ENCODE data around the gene CETN1.

Gene CETN1

GRCh38 chr18:627231-627630 is 47.1 kb downstream of the CETN1 start:
- Histone ChIP-seq H3K9me2 (replicated peaks; ENCODE audit: insufficient read depth, low read length) (no peaks in the 10 kb centered on the region), H4K20me1 (ENCODE audit: low read depth, low read length) (no peaks in the 10 kb centered on the region), H3K4me2 (ENCODE audit: low read depth, low read length, poor library complexity, severe bottlenecking) (no peak overlapping the region), H2AFZ (ENCODE audit: low read depth, low read length, severe bottlenecking) (no peak overlapping the region), H3K27me3 (ENCODE audit: low read length) (no peaks in the 10 kb centered on the region), H3K36me3 (ENCODE audit: low read length) (no peaks in the 10 kb centered on the region), H3K9ac (ENCODE audit: low read length) (no peak overlapping the region), H3K79me2 (ENCODE audit: insufficient read depth, low read length) (no peaks in the 10 kb centered on the region), H3K9me3 (ENCODE audit: insufficient read depth, low read length) (no peaks in the 10 kb centered on the region), H3K4me3 (ENCODE audit: insufficient read depth, low read length, poor library complexity, severe bottlenecking) (no peak overlapping the region), H3F3A (ENCODE audit: insufficient read depth) (no peaks in the 10 kb centered on the region), H3K27ac (ENCODE audit: low read depth, low read length) (no peak overlapping the region)
- TF ChIP-seq, protein P1, sequence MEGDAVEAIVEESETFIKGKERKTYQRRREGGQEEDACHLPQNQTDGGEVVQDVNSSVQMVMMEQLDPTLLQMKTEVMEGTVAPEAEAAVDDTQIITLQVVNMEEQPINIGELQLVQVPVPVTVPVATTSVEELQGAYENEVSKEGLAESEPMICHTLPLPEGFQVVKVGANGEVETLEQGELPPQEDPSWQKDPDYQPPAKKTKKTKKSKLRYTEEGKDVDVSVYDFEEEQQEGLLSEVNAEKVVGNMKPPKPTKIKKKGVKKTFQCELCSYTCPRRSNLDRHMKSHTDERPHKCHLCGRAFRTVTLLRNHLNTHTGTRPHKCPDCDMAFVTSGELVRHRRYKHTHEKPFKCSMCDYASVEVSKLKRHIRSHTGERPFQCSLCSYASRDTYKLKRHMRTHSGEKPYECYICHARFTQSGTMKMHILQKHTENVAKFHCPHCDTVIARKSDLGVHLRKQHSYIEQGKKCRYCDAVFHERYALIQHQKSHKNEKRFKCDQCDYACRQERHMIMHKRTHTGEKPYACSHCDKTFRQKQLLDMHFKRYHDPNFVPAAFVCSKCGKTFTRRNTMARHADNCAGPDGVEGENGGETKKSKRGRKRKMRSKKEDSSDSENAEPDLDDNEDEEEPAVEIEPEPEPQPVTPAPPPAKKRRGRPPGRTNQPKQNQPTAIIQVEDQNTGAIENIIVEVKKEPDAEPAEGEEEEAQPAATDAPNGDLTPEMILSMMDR (IDR thresholded peaks at IDR 0.05; ENCODE audit: insufficient read depth, low read length, poor library complexity, severe bottlenecking), result no peak
- no peak for TF ChIP-seq EZH2phosphoT487 (conservative IDR thresholded peaks at IDR 0.05; ENCODE audit: low read length)

DNA sequence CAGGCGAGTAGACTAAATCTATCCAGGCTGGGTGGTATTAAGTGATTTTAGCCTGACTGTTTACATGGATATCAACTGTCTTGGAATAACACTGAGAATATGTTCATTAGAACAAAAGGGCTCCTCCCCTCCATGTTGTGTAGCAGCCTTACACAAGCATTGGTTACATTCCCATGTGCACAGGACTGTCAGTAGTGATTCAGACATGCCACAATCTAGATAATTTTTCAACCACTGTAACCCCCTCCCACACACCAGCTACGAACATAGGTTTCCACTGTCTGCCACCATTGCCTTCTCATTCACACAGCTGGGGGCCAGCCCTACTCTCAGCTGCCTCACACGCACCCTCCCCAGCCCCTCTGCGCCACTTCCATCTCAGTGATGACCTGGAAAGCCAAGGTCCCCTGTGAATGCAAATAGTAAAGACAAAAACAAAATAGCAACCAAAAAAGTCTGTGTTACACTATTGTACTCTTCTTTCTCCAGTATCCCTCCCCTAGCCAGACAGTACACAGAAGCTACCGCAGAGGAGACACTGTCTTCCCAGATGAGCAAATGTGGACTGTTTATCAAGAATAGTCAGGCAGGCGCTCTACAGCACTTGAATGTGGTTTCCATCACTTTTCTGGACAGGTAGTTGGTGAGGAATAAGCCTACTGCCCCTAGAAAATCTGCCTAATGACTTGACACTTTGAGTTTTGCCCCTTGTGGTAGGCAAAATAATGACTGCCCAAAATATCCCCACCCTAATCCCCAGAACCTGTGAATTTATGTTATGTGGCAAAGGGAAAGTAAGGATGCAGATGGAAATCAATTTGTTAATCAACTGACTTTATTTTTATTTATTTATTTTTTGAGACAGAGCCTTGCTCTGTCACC is 49.3 kb downstream of the CETN1 start:
- no peaks in the 10 kb centered on the region for H3K9me3 ChIP-seq (ENCODE audit: insufficient read depth, low read length)
- H3K27ac ChIP-seq (ENCODE audit: low read depth, low read length), result no peak overlapping the region
- H3K27me3 ChIP-seq (ENCODE audit: low read length), result no peaks in the 10 kb centered on the region
- H3K4me2 ChIP-seq (ENCODE audit: low read depth, low read length, poor library complexity, severe bottlenecking), result no peak overlapping the region
- no peak overlapping the region for H3K4me3 ChIP-seq (ENCODE audit: insufficient read depth, low read length, poor library complexity, severe bottlenecking)
- no peaks in the 10 kb centered on the region for H3F3A ChIP-seq (ENCODE audit: insufficient read depth)
- H4K20me1 ChIP-seq (ENCODE audit: low read depth, low read length), result no peaks in the 10 kb centered on the region
- TF ChIP-seq EZH2phosphoT487 (conservative IDR thresholded peaks at IDR 0.05; ENCODE audit: low read length), result no peak
- TF ChIP-seq, protein P1 (IDR thresholded peaks at IDR 0.05; ENCODE audit: insufficient read depth, low read length, poor library complexity, severe bottlenecking), result no peak
- no peaks in the 10 kb centered on the region for H3K36me3 ChIP-seq (ENCODE audit: low read length)
- H3K9ac ChIP-seq (ENCODE audit: low read length), result no peak overlapping the region
- H3K9me2 ChIP-seq (replicated peaks; ENCODE audit: insufficient read depth, low read length), result no peaks in the 10 kb centered on the region
- H3K79me2 ChIP-seq (ENCODE audit: insufficient read depth, low read length), result no peaks in the 10 kb centered on the region
- H2AFZ ChIP-seq (ENCODE audit: low read depth, low read length, severe bottlenecking), result no peak overlapping the region

DNA sequence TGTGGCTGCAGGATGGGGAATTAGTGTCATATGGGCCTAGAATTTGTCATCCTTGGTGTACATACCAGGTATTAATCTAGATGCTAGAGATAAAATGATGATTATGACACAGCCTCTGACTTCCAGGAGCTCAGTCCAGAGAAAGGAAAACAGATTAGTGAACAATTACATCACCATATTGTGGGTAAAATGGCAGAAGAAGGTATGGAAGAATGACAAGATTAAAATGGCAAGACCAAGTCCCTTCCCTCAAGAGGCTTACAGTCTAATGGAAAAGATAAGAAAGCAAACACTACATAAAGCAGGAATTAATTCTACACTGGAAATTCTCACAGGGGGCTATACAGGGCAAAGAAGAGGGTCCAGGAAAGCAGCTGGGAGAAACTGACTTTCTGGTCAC is 51.4 kb downstream of the CETN1 start:
- Histone ChIP-seq H3K9ac (ENCODE audit: low read length) (no peak overlapping the region), H3K4me2 (ENCODE audit: low read depth, low read length, poor library complexity, severe bottlenecking) (no peak overlapping the region), H3K9me3 (ENCODE audit: insufficient read depth, low read length) (no peaks in the 10 kb centered on the region), H3K36me3 (ENCODE audit: low read length) (no peaks in the 10 kb centered on the region), H3K4me3 (ENCODE audit: insufficient read depth, low read length, poor library complexity, severe bottlenecking) (no peak overlapping the region), H3F3A (ENCODE audit: insufficient read depth) (no peaks in the 10 kb centered on the region), H3K27ac (ENCODE audit: low read depth, low read length) (no peak overlapping the region), H3K79me2 (ENCODE audit: insufficient read depth, low read length) (no peaks in the 10 kb centered on the region), H3K9me2 (replicated peaks; ENCODE audit: insufficient read depth, low read length) (no peaks in the 10 kb centered on the region), H3K27me3 (ENCODE audit: low read length) (no peaks in the 10 kb centered on the region), H2AFZ (ENCODE audit: low read depth, low read length, severe bottlenecking) (no peak overlapping the region), H4K20me1 (ENCODE audit: low read depth, low read length) (no peaks in the 10 kb centered on the region)
- no peak for TF ChIP-seq EZH2phosphoT487 (conservative IDR thresholded peaks at IDR 0.05; ENCODE audit: low read length)
- TF ChIP-seq, protein P1 (IDR thresholded peaks at IDR 0.05; ENCODE audit: insufficient read depth, low read length, poor library complexity, severe bottlenecking), result no peak
